GM12873 (cell line): ENCODE results near the gene SNX11.

Source experiments
- TF ChIP-seq, protein P1 (sequence below): IDR thresholded peaks from 2 replicates; pipeline ENCODE4 v1.5.1; 2012; ENCODE audit warnings: low read depth, mild to moderate bottlenecking, moderate library complexity, low read length, control low read depth; ENCODE audit not compliant: insufficient read depth; ENCODE audit errors: missing control alignments

SNX11 gene

DNA sequence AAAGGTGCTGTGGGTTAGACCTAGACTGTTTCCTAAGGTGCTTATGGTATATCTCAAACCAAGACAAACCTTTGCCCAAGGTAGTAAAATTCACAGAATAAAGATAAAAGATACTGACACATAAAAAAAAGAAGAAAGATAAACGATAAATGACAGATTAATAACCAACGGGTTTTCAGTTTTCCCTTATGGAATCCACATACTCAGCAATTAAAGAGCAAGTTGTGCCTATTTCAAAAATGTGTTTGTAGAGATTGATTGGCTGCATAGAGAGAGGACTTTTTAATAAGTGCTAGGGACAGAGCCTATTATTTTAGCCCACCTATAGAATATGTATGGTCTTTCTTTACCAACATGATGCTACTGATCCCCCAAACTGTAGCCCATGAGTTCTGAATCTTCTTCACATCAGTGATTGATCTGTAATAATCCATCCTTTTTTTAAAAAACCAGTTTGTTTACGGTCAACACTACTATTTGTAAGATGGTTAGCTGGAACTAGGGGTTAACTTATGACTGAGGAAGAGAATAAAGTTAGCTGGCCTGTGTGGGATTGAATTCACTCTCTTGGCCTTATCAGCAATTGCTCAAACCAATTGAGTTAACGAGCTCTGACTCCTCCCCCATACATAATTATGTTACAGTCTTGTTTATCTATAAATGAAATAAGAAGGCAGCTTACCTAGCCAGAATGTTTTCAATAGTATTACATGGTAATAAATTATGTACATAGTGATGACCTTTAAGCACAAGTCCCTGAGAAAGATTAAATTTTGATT, 53.8 kb downstream of the SNX11 start:
- TF ChIP-seq, protein P1, sequence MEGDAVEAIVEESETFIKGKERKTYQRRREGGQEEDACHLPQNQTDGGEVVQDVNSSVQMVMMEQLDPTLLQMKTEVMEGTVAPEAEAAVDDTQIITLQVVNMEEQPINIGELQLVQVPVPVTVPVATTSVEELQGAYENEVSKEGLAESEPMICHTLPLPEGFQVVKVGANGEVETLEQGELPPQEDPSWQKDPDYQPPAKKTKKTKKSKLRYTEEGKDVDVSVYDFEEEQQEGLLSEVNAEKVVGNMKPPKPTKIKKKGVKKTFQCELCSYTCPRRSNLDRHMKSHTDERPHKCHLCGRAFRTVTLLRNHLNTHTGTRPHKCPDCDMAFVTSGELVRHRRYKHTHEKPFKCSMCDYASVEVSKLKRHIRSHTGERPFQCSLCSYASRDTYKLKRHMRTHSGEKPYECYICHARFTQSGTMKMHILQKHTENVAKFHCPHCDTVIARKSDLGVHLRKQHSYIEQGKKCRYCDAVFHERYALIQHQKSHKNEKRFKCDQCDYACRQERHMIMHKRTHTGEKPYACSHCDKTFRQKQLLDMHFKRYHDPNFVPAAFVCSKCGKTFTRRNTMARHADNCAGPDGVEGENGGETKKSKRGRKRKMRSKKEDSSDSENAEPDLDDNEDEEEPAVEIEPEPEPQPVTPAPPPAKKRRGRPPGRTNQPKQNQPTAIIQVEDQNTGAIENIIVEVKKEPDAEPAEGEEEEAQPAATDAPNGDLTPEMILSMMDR: no peak

DNA sequence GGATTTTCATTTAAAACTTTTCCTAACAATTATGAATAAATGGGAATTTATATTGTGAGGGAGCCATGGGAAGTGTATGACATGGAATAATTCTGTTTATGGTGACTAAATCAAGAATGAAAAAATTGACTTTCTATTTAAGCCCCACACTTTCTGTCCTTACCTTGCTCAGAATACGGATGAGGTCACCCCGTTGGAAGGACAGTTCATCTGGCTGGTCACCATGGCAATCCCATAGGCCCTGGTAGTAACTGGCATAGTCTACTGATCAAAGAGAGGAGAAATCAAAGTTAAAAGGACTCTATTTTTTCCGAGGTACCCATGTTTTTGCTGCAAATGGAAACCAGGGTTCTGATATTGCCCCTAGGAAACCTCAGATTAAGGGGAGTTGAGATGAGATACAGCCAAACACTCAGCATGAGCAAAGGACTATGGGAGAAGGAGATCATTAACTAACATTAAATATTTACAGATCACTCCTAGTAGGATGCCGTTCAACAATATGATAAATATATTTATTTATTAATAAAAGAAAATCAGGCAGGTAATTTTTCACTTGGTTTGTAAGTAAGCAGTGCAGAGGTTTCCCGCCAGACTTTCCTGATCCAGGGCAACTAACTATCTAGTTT, 54.9 kb downstream of the SNX11 start:
- TF ChIP-seq, protein P1: no peak

DNA sequence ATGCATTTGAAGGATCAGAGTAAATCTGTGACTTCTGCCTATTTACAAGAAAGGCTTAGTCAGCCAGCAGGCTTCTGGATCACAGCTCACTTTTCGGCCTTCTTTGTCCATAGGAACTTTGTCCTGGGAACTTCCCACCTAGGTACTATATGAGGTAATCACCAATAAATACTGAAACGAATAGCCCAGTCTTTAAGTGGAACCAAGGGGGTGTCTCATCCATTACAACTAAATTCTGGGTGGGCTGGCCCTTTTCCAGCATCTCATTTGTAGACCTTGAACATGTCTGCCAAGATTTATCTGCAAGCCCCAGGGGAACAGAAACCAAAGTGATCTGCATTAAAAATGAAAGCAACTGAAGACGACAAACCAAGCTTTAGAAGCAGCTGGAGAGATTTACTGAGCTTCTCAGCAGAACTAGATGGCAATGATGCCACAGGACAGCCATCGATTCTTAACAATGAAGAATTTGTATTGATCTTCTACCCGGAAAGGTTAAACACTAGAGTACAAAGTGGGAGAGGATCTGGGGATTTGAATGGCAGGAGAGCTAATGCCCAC, 55.5 kb downstream of the SNX11 start:
- TF ChIP-seq, protein P1: no peak

DNA sequence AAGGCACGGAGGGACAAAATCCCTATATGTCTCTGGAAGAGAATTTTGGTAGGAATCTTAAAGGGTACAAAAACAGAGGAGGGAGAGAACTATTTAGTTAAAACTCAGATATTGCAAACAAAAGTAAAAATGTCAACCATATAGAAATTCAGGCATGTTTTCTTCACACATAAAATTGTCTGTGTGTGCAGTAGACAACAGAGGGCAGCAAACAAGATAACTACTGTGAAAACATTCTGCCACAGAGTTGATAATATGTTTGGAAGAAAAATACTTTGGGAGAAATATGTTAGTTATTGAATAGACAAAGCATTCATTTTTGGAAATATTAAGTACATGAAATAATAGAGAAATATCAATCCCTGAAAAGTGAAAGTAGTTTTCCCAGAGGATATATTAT, 56.2 kb downstream of the SNX11 start:
- TF ChIP-seq, protein P1: no peak

DNA sequence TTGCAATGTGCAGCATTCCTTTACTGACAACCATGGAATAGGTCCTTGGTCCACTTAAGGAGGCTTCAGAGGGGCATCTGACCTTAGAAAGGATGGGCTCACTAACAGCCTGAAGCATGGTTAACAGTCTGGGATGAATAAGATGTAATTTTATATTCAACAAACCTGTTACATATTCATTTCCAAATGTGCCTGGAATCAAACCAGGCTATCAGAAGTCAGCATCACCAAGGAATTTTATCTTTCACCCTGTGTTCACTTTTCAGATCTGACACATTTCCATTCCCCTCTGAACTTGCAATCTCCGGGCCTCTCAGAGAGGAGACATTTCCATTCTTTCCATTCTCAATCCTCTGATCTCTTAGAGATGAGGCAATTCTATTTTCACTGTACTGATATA, 62.4 kb downstream of the SNX11 start:
- TF ChIP-seq, protein P1: no peak
